Mesendoderm (in vitro differentiated cells): ENCODE measurements around the gene FOXP3.
A peak's percentile ranks its signal among the peaks of the same experiment; 100 is the strongest.

Experiments used
- DNase-seq: peaks from one replicate; pipeline ENCODE4 v3.0.0; 2013
- H2AK5ac ChIP-seq: 2 replicates; pipeline ENCODE4 v1.6.1; 2013; ENCODE audit warnings: low read length, inconsistent platforms
- H2BK120ac ChIP-seq: 2 replicates; pipeline ENCODE4 v1.6.1; 2013; ENCODE audit warnings: low read depth, mild to moderate bottlenecking, low read length, moderate library complexity, mixed read lengths
- H2BK15ac ChIP-seq: replicated peaks from 2 replicates; pipeline ENCODE4 v1.6.1; 2013; ENCODE audit warnings: low read depth, mild to moderate bottlenecking, moderate library complexity
- H2BK5ac ChIP-seq: 2 replicates; pipeline ENCODE4 v1.6.1; 2013; ENCODE audit warnings: low read length, inconsistent platforms
- H3K18ac ChIP-seq: 2 replicates; pipeline ENCODE4 v1.6.1; 2013; ENCODE audit warnings: mild to moderate bottlenecking, low read length, mixed read lengths
- H3K23ac ChIP-seq: one replicate; pipeline ENCODE4 v1.6.1; 2013; ENCODE audit warnings: low read length
- H3K27ac ChIP-seq: 2 replicates; pipeline ENCODE4 v1.5.1; 2013; ENCODE audit warnings: low read depth, mild to moderate bottlenecking, inconsistent platforms, low read length, moderate library complexity
- H3K27me3 ChIP-seq: 2 replicates; pipeline ENCODE4 v1.6.1; 2013; ENCODE audit warnings: low read length, control low read depth, mild to moderate bottlenecking, inconsistent platforms; ENCODE audit not compliant: insufficient read depth, poor library complexity
- H3K36me3 ChIP-seq: 2 replicates; pipeline ENCODE4 v1.6.1; 2013; ENCODE audit warnings: low read length, inconsistent platforms; ENCODE audit not compliant: control insufficient read depth, insufficient read depth
- H3K4ac ChIP-seq: one replicate; pipeline ENCODE4 v1.6.1; 2013; ENCODE audit warnings: low read depth, mild to moderate bottlenecking, low read length, moderate library complexity
- H3K4me1 ChIP-seq: 2 replicates; pipeline ENCODE4 v1.6.1; 2013; ENCODE audit warnings: low read depth, low read length, inconsistent platforms; ENCODE audit not compliant: control insufficient read depth
- H3K4me2 ChIP-seq: 2 replicates; pipeline ENCODE4 v1.6.1; 2013; ENCODE audit warnings: low read length
- H3K4me3 ChIP-seq: 2 replicates; pipeline ENCODE4 v1.5.1; 2013; ENCODE audit warnings: mild to moderate bottlenecking, low read length
- H3K56ac ChIP-seq: one replicate; pipeline ENCODE4 v1.6.1; 2013; ENCODE audit warnings: low read length
- H3K79me1 ChIP-seq: 2 replicates; pipeline ENCODE4 v1.6.1; 2013; ENCODE audit warnings: low read length, inconsistent platforms
- H3K79me2 ChIP-seq: 2 replicates; pipeline ENCODE4 v1.6.1; 2013; ENCODE audit warnings: mild to moderate bottlenecking, low read length; ENCODE audit not compliant: control insufficient read depth, insufficient read depth
- H3K9ac ChIP-seq: 2 replicates; pipeline ENCODE4 v1.6.1; 2013; ENCODE audit warnings: low read length, inconsistent platforms
- H4K5ac ChIP-seq: one replicate; pipeline ENCODE4 v1.6.1; 2013; ENCODE audit warnings: low read length
- H4K8ac ChIP-seq: one replicate; pipeline ENCODE4 v1.6.1; 2013; ENCODE audit warnings: low read depth, mild to moderate bottlenecking, control low read depth, low read length, moderate library complexity
- WGBS: extraction: QIAGEN DNeasy Blood & Tissue Kit; methylation state at CpG from one replicate; pipeline ENCODE4 v1.1.7; 2013; ENCODE audit warnings: low lambda C conversion rate, missing lambda C conversion rate; ENCODE audit not compliant: insufficient coverage; ENCODE audit errors: extremely low coverage; 5-methylcytosine and 5-hydroxymethylcytosine counted together

Gene FOXP3

DNA sequence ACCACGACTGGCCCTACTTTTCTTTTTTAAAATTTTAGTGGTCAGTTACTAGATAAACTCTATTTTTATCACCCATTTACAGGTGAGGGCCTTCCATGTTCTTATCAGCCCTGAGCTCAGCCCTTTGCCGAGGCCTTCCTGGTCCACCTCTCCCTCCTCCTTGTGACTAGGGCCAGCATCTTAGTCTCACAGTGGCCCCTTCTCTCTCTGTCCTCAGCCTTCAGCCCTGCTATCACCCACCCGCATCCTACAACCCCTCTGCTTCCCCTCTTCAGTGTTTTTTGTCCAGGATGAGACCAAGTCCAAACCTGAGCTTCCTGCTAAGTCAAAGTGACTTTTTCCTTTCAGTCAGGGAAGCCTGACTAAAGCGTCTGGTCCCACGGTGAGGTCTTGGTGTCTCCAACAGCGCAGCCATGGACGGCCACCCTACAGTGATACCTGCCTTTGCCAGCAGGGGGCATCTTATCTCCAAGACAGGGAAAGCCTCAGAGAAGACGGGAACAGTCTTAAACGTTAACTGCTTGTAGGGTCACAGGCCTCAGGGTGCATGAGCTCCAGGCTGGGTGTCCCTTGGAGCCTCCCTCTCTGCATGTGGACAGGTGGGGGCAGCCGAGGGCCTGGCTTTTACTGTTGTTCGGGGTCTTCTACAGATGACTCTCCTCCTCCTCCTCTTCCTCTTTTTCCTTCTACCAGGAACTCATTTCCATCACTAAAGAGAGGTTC lies 27.3 kb upstream of the FOXP3 start:
- Histone ChIP-seq H3K23ac (no peak overlapping the region), H3K79me2 (no peaks in the 10 kb centered on the region), H3K36me3 (no peaks in the 10 kb centered on the region), H2AK5ac (no peak overlapping the region), H2BK120ac (no peak overlapping the region), H4K5ac (no peak overlapping the region), H2BK5ac (no peak overlapping the region), H3K4me3 (no peak overlapping the region), H3K9ac (no peak overlapping the region), H3K56ac (no peak overlapping the region), H3K27me3 (no peaks in the 10 kb centered on the region), H2BK15ac (no peak overlapping the region), H3K79me1 (no peaks in the 10 kb centered on the region), H3K4me1 (no peaks in the 10 kb centered on the region), H3K27ac (no peak overlapping the region), H3K4ac (no peak overlapping the region), H4K8ac (no peak overlapping the region), H3K4me2 (no peak overlapping the region), H3K18ac (no peak overlapping the region)
- DNase-seq = peak; percentile 78
- WGBS = no CpG with 5 or more reads among the region's 11 CpGs

DNA sequence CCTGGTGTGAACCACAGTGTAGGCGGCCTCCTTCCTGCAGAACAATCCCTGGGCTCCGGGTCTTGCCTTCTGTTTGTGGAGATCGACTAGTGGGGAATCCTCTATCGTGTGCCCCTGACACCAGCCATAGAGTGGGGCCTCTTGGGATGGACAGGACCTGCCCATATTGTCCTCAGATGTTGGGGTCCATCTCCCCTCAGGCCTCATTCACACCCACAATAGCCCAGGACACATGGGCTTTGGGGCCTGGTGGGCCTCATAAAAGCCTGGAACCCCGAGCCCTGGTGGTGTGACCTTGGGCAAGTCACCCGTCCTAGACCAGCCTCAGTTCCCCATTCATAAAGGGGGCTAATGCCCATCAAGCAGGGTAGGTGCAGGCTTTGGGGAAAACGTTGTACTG lies 25.7 kb upstream of the FOXP3 start:
- no CpG with 5 or more reads among the region's 7 CpGs for WGBS
- Histone ChIP-seq H4K8ac (no peak overlapping the region), H3K79me1 (no peaks in the 10 kb centered on the region), H3K18ac (no peak overlapping the region), H3K4me3 (no peak overlapping the region), H2AK5ac (no peak overlapping the region), H3K4me1 (no peaks in the 10 kb centered on the region), H3K27me3 (no peaks in the 10 kb centered on the region), H3K56ac (no peak overlapping the region), H3K4me2 (no peak overlapping the region), H2BK5ac (no peak overlapping the region), H3K9ac (no peak overlapping the region), H3K79me2 (no peaks in the 10 kb centered on the region), H2BK120ac (no peak overlapping the region), H3K4ac (no peak overlapping the region), H3K27ac (no peak overlapping the region), H3K36me3 (no peaks in the 10 kb centered on the region), H4K5ac (no peak overlapping the region), H2BK15ac (no peak overlapping the region), H3K23ac (no peak overlapping the region)
- no peak for DNase-seq

DNA sequence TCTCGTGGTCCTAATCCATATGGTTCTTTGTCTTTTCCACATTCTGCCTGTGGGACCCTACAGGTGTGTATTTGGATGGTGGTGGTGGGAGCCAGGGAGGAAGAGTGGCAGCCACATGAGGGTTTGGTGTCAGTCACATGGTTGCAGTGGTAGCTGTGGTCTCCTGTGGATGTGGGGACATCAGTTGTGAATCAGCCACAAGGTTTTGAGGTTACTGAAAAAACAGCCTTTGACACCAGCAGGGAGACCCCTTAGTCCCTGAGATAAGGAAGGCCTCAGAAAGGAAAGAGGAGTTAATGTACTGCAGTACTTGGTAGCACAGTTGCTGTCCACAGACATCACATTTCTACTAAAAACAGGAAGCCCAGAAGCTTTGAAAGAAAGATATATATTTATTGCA lies 23.2 kb upstream of the FOXP3 start:
- no CpG with 5 or more reads among the region's 1 CpG for WGBS
- Histone ChIP-seq H3K79me1 (no peaks in the 10 kb centered on the region), H3K4ac (no peak overlapping the region), H2BK15ac (no peak overlapping the region), H3K18ac (no peak overlapping the region), H4K8ac (no peak overlapping the region), H3K27ac (no peak overlapping the region), H3K4me2 (no peak overlapping the region), H2BK120ac (no peak overlapping the region), H3K4me1 (no peaks in the 10 kb centered on the region), H2BK5ac (no peak overlapping the region), H3K9ac (no peak overlapping the region), H3K79me2 (no peaks in the 10 kb centered on the region), H2AK5ac (no peak overlapping the region), H3K27me3 (no peaks in the 10 kb centered on the region), H3K56ac (no peak overlapping the region), H3K36me3 (no peaks in the 10 kb centered on the region), H3K23ac (no peak overlapping the region), H4K5ac (no peak overlapping the region), H3K4me3 (no peak overlapping the region)
- no peak for DNase-seq

DNA sequence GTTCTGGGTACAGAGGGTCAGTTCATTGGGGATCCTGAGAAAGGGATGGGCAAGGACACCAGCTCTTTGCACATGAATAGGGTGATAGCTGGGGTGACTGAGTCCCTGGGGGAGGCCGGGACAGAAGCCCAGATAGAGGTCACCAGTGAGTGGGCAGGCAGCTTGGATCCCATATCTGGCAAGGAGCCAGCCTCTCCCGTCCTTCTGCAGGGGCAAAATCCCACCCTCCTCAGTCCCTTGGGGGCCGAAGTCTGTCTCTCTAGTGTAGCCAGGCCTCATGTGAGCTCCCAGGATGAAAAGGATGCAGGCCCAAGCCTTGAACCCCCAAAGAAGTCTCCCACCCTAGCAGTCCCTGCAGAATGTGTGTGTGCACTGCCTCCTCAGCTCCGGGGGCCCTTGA lies 22.1 kb upstream of the FOXP3 start:
- Histone ChIP-seq H2BK120ac (no peak overlapping the region), H3K79me1 (no peaks in the 10 kb centered on the region), H3K9ac (no peak overlapping the region), H3K79me2 (no peaks in the 10 kb centered on the region), H3K27me3 (no peaks in the 10 kb centered on the region), H3K4me1 (no peaks in the 10 kb centered on the region), H4K8ac (no peak overlapping the region), H2BK5ac (no peak overlapping the region), H2AK5ac (no peak overlapping the region), H3K27ac (no peak overlapping the region), H2BK15ac (no peak overlapping the region), H3K4ac (no peak overlapping the region), H3K36me3 (no peaks in the 10 kb centered on the region), H3K56ac (no peak overlapping the region), H4K5ac (no peak overlapping the region), H3K23ac (no peak overlapping the region), H3K18ac (no peak overlapping the region), H3K4me3 (no peak overlapping the region), H3K4me2 (no peak overlapping the region)
- DNase-seq = no peak
- WGBS = no CpG with 5 or more reads among the region's 4 CpGs

DNA sequence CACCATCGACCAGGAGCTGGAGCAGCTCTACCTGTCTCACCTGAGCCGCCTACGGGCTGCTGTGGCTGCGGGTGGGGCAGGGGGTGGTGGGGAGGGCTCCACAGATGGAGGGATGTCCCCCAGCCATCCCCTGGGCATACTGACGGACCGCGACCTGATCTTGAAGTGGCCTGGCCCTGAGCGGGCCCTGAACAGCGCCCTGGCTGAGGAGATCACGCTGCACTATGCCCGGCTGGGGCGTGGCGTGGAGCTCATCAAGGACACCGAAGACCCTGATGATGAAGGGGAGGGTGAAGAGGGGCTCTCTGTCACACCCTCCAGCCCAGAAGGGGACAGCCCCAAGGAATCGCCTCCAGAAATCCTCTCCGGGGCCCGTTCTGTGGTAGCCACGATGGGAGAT lies 21.6 kb upstream of the FOXP3 start:
- H3K18ac ChIP-seq = no peak overlapping the region
- H3K79me1 ChIP-seq = no peaks in the 10 kb centered on the region
- H2BK5ac ChIP-seq = no peak overlapping the region
- H3K36me3 ChIP-seq = no peaks in the 10 kb centered on the region
- H3K27ac ChIP-seq = no peak overlapping the region
- H3K4me3 ChIP-seq = no peak overlapping the region
- no peak overlapping the region for H4K5ac ChIP-seq
- DNase-seq = no peak
- H3K23ac ChIP-seq = no peak overlapping the region
- H3K9ac ChIP-seq = no peak overlapping the region
- no peaks in the 10 kb centered on the region for H3K27me3 ChIP-seq
- no peak overlapping the region for H4K8ac ChIP-seq
- H3K56ac ChIP-seq = no peak overlapping the region
- no peak overlapping the region for H3K4ac ChIP-seq
- no CpG with 5 or more reads among the region's 18 CpGs for whole genome bisulfite sequencing
- no peak overlapping the region for H3K4me2 ChIP-seq
- no peak overlapping the region for H2BK15ac ChIP-seq
- H3K4me1 ChIP-seq = no peaks in the 10 kb centered on the region
- H2AK5ac ChIP-seq = no peak overlapping the region
- no peaks in the 10 kb centered on the region for H3K79me2 ChIP-seq
- no peak overlapping the region for H2BK120ac ChIP-seq

DNA sequence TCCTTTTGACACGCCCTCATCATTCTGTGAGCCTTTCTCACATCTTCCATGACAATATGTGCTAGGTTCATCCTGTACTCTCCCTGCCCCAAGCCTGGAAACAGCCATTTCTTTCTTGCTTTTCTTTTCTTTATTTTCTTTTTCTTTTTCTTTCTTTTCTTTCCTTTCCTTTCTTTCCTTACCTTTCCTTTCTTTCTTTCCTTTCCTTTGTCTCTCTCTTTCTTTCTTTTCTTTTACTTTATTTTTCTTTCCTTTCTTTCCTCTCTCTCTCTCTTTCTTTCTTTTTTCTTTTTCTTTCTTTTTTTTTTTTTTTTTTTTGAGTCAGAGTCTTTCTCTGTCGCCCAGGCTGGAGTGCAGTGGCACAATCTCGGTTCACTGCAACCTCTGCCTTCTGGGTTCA lies 19.7 kb upstream of the FOXP3 start:
- H3K36me3 ChIP-seq = no peaks in the 10 kb centered on the region
- H3K4ac ChIP-seq = no peak overlapping the region
- no peak overlapping the region for H2BK5ac ChIP-seq
- H3K27ac ChIP-seq = no peak overlapping the region
- H3K4me1 ChIP-seq = no peaks in the 10 kb centered on the region
- H3K4me2 ChIP-seq = no peak overlapping the region
- no peak overlapping the region for H4K8ac ChIP-seq
- no peak overlapping the region for H3K18ac ChIP-seq
- no peak overlapping the region for H3K23ac ChIP-seq
- no peak overlapping the region for H3K4me3 ChIP-seq
- H4K5ac ChIP-seq = no peak overlapping the region
- no CpG with 5 or more reads among the region's 3 CpGs for WGBS
- no peak overlapping the region for H3K56ac ChIP-seq
- no peak overlapping the region for H2BK15ac ChIP-seq
- H2BK120ac ChIP-seq = no peak overlapping the region
- DNase-seq = no peak
- no peaks in the 10 kb centered on the region for H3K79me2 ChIP-seq
- no peak overlapping the region for H3K9ac ChIP-seq
- H2AK5ac ChIP-seq = no peak overlapping the region
- H3K79me1 ChIP-seq = no peaks in the 10 kb centered on the region
- H3K27me3 ChIP-seq = no peaks in the 10 kb centered on the region
